Measurements from ENCODE around the gene PLCD3.

DNA sequence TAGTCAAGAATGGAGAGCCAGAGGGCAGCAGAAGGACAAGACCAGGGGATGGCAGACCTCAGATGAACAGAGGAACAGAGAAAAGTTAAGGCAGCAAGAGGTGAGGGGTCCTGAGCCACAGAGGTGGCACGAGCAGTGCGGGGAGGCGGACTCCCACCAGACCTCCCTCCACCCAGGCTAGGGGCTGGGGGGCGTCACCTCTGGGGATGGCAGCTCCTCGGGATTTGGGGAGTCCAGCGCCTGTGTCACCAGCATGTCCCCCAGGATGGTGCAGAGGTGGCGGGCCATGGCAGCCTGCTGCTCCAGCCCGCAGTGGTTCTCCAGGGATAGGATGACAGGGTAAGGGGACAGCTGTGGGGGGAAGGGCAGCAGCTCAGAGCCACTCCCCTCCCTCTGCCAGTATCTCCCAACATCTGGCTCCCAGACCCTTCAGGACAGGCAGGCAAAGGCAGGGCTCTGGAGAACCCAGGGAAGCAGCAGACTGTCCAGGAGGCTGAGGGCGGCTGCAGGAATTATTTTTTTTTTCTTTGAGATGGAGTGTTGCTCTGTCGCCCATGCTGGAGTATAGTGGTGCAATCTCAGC lies 15.8 kb downstream of the PLCD3 start:
- TF ChIP-seq SIN3A (IDR thresholded peaks at IDR 0.05; ENCODE audit: borderline replicate concordance, insufficient read depth, low read length) (no peak), POLR2AphosphoS5 (IDR thresholded peaks at IDR 0.05; ENCODE audit: low read depth, low read length) (no peak)

All from PFSK-1 (cell line).